ENCODE data around the gene GLCE.

GRCh38 chr15:69297642-69298353 is 137.4 kb downstream of the GLCE start:
- TF ChIP-seq CTCF (IDR thresholded peaks at IDR 0.05) (no peak), POLR2A (IDR thresholded peaks at IDR 0.05) (no peak), POLR2AphosphoS5 (IDR thresholded peaks at IDR 0.05) (no peak), EP300 (IDR thresholded peaks at IDR 0.05) (no peak)
